Effector memory CD4-positive, alpha-beta T cell (primary cell): ENCODE measurements around the gene PHACTR2.
A peak's percentile ranks its signal among the peaks of the same experiment; 100 is the strongest.
"Not testable (repeated sequence)": the region's sequence is repeated elsewhere in the genome, so short reads cannot be mapped to it uniquely, and the experiment has no call there.

Experiments used
- DNase-seq, 3 donors: peaks; one replicate each; pipeline ENCODE4 v3.0.0-alpha.2; 2020
- H3K27ac ChIP-seq: 2 replicates; pipeline ENCODE4 v1.7.0; 2013; ENCODE audit warnings: mild to moderate bottlenecking, low read length, moderate library complexity; ENCODE audit not compliant: insufficient read depth, poor library complexity, severe bottlenecking
- H3K27me3 ChIP-seq: replicated peaks from 2 replicates; pipeline ENCODE4 v1.7.0; 2013; ENCODE audit warnings: mild to moderate bottlenecking, low read length; ENCODE audit not compliant: insufficient read depth, control insufficient read depth, poor library complexity, severe bottlenecking
- H3K36me3 ChIP-seq: 2 replicates; pipeline ENCODE4 v1.7.0; 2013; ENCODE audit warnings: mild to moderate bottlenecking, low read length, moderate library complexity; ENCODE audit not compliant: control insufficient read depth, insufficient read depth
- H3K4me1 ChIP-seq: 2 replicates; pipeline ENCODE4 v1.7.0; 2013; ENCODE audit warnings: low read length, mild to moderate bottlenecking; ENCODE audit not compliant: control insufficient read depth, insufficient read depth, poor library complexity, severe bottlenecking
- H3K4me3 ChIP-seq: 2 replicates; pipeline ENCODE4 v1.7.0; 2013; ENCODE audit warnings: low read length, low read depth, mild to moderate bottlenecking; ENCODE audit not compliant: insufficient read depth, poor library complexity, severe bottlenecking
- H3K9me3 ChIP-seq: 2 replicates; pipeline ENCODE4 v1.7.0; 2013; ENCODE audit warnings: mild to moderate bottlenecking, low read length, moderate library complexity; ENCODE audit not compliant: control insufficient read depth

PHACTR2 gene

GRCh38 chr6:143842902-143843676, 165.3 kb downstream of the PHACTR2 start, which contains the start of gene LTV1:
TSS of gene LTV1 (plus strand) at chr6:143843338. CDS start at chr6:143843478, 140 bp downstream.
- peaks cover 10% of the 10 kb centered on the region for H3K4me1 ChIP-seq
- peaks cover 32% of the 10 kb centered on the region for H3K36me3 ChIP-seq
- H3K9me3 ChIP-seq, result no peaks in the 10 kb centered on the region
- peak within 1 kb of the TSS; percentile 85 for H3K27ac ChIP-seq
- H3K27me3 ChIP-seq, result no peaks in the 10 kb centered on the region
- peak; percentile 84 to 90 (median 85) for DNase-seq
- H3K4me3 ChIP-seq, result peak within 1 kb of the TSS; percentile 91

GRCh38 chr6:143843677-143843999, 165.9 kb downstream of the PHACTR2 start:
- peak overlapping the region; percentile 91 for H3K4me3 ChIP-seq
- no peaks in the 10 kb centered on the region for H3K27me3 ChIP-seq
- no peak for DNase-seq
- H3K9me3 ChIP-seq, result no peaks in the 10 kb centered on the region
- peaks cover 10% of the 10 kb centered on the region for H3K4me1 ChIP-seq
- H3K27ac ChIP-seq, result peak overlapping the region; percentile 85
- peaks cover 37% of the 10 kb centered on the region for H3K36me3 ChIP-seq

- DNase-seq, result no peak
- H3K27me3 ChIP-seq, result no peaks in the 10 kb centered on the region
- H3K4me1 ChIP-seq, result peaks cover 10% of the 10 kb centered on the region
- peak overlapping the region; percentile 91 for H3K4me3 ChIP-seq
- H3K36me3 ChIP-seq, result peaks cover 40% of the 10 kb centered on the region
- H3K27ac ChIP-seq, result peak overlapping the region; percentile 85
- H3K9me3 ChIP-seq, result no peaks in the 10 kb centered on the region
Measured at GRCh38 chr6:143844006-143844405, 166.2 kb downstream of the PHACTR2 start.

- H3K36me3 ChIP-seq, result peaks cover 51% of the 10 kb centered on the region
- H3K4me1 ChIP-seq, result peaks cover 10% of the 10 kb centered on the region
- no peak overlapping the region for H3K27ac ChIP-seq
- no peaks in the 10 kb centered on the region for H3K9me3 ChIP-seq
- no peak overlapping the region for H3K4me3 ChIP-seq
- no peak for DNase-seq
- H3K27me3 ChIP-seq, result no peaks in the 10 kb centered on the region
Measured at GRCh38 chr6:143845033-143845432, 167.3 kb downstream of the PHACTR2 start.

DNA sequence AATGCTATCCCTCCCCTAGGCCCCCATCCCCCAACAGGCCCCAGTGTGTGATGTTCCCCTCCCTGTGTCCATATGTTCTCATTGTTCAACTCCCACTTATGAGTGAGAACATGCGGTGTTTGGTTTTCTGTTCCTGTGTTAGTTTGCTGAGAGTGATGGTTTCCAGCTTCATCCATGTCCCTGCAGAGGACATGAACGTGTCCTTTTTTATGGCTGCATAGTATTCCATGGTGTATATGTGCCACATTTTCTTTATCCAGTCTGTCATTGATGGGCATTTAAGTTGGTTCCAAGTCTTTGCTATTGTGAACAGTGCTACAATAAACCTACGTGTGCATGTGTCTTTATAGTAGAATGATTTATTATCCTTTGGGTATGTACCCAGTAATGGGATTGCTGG, 173.9 kb downstream of the PHACTR2 start:
- not testable (repeated sequence) for H3K27ac ChIP-seq, H3K4me3 ChIP-seq, H3K4me1 ChIP-seq, DNase-seq, H3K27me3 ChIP-seq, H3K9me3 ChIP-seq
- peaks cover 57% of the 10 kb centered on the region for H3K36me3 ChIP-seq

GRCh38 chr6:143855057-143855456, 177.3 kb downstream of the PHACTR2 start:
- peaks cover 58% of the 10 kb centered on the region for H3K36me3 ChIP-seq
- not testable (repeated sequence) for H3K27me3 ChIP-seq, H3K4me3 ChIP-seq, H3K9me3 ChIP-seq, H3K4me1 ChIP-seq, H3K27ac ChIP-seq, DNase-seq

DNA sequence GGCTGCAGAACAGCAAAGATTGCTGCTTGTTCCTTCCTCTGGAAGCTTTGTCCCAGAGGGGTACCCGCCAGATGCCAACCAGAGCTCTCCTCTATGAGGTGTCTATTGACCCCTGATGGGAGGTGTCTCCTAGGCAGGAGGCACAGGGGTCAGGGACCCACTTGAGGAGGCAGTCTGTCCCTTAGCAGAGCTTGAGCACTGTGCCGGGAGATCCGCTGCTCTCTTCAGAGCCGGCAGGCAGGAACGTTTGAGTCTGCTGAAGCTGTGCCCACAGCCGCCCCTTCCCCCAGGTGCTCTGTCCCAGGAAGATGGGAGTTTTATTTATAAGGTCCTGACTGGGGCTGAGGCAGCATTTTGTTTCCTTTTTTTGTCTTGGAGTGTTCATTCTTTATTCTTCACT, 179.0 kb downstream of the PHACTR2 start:
- H3K27ac ChIP-seq, H3K4me3 ChIP-seq, H3K9me3 ChIP-seq, H3K27me3 ChIP-seq, H3K4me1 ChIP-seq, DNase-seq: not testable (repeated sequence)
- H3K36me3 ChIP-seq, result peaks cover 57% of the 10 kb centered on the region

DNA sequence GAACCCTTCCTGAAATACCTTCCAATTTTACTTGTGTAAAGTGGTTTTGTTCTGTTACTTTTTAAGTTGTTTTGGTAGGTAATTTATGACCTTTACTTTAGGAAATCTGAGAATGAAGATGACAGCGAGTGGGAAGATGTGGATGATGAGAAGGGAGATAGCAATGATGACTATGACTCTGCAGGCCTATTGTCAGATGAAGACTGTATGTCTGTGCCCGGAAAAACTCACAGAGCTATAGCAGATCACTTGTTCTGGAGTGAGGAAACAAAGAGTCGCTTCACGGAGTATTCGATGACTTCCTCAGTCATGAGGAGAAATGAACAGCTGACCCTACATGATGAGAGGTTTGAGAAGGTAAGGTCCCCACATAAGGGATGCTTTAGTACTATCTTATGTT, 179.9 kb downstream of the PHACTR2 start:
- no peak for DNase-seq
- H3K9me3 ChIP-seq, result no peaks in the 10 kb centered on the region
- peaks cover 59% of the 10 kb centered on the region for H3K36me3 ChIP-seq
- H3K27me3 ChIP-seq, result no peaks in the 10 kb centered on the region
- H3K27ac ChIP-seq, result no peak overlapping the region
- no peak overlapping the region for H3K4me3 ChIP-seq
- H3K4me1 ChIP-seq, result no peaks in the 10 kb centered on the region

- Histone ChIP-seq H3K4me1 (no peaks in the 10 kb centered on the region), H3K27me3 (no peaks in the 10 kb centered on the region), H3K4me3 (no peak overlapping the region), H3K27ac (no peak overlapping the region), H3K9me3 (no peaks in the 10 kb centered on the region), H3K36me3 (peaks cover 66% of the 10 kb centered on the region)
- DNase-seq, result no peak
Measured at GRCh38 chr6:143859891-143860660, 182.3 kb downstream of the PHACTR2 start.

DNA sequence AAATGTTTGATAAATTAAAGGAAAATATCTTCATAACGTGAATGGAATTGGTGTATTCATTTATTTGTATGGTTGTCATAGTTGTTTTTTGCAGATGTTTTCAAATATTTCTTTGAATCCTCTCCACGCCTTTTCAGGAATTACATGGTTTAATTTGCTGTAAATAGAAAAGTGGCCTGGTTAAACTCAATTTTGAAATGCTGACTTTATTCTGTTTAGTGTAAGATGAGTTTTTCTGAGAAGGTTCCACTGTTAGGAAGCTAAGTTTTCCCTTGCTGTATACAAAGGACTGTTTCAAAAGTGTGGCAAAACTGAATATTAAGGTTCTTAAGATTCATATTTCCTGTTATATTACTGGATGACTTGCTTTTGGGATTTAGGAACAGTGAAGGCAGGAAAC, 186.0 kb downstream of the PHACTR2 start:
- H3K36me3 ChIP-seq, result peaks cover 35% of the 10 kb centered on the region
- no peaks in the 10 kb centered on the region for H3K9me3 ChIP-seq
- no peak overlapping the region for H3K27ac ChIP-seq
- no peaks in the 10 kb centered on the region for H3K27me3 ChIP-seq
- H3K4me1 ChIP-seq, result no peaks in the 10 kb centered on the region
- no peak for DNase-seq
- H3K4me3 ChIP-seq, result no peak overlapping the region
